VCaP (cell line): ENCODE measurements around the gene KCTD1.

ENCODE experiments used
- H3K27ac ChIP-seq: fragments of 450-650 bp; 2 replicates; pipeline ENCODE4 v1.5.1; 2017
- TF ChIP-seq, protein P1 (sequence below): fragments of 450-650 bp; conservative IDR thresholded peaks from 2 replicates; pipeline ENCODE4 v1.5.1; 2017; ENCODE audit warnings: mild to moderate bottlenecking, moderate library complexity

Gene KCTD1

DNA sequence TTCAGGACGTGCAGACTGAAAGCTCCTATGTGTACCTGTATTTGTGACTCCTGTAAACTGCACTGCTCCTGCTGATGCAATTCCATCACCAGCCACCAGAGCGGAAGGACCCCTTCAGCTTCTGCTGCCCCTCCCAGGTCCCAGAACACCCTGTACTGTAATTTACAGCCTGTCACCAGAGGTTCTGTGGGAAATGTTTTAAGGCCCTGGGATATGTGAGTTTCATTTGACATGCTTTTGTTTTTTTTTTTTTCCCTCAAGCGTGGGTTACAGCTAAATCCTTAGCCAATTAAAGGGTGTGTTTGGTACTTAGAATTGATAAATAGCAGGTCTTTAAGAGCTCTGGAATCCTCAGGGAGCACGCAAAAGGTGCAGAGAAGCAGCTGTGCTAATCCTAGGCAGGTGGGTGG, 79.4 kb downstream of the KCTD1 start:
- TF ChIP-seq, protein P1, sequence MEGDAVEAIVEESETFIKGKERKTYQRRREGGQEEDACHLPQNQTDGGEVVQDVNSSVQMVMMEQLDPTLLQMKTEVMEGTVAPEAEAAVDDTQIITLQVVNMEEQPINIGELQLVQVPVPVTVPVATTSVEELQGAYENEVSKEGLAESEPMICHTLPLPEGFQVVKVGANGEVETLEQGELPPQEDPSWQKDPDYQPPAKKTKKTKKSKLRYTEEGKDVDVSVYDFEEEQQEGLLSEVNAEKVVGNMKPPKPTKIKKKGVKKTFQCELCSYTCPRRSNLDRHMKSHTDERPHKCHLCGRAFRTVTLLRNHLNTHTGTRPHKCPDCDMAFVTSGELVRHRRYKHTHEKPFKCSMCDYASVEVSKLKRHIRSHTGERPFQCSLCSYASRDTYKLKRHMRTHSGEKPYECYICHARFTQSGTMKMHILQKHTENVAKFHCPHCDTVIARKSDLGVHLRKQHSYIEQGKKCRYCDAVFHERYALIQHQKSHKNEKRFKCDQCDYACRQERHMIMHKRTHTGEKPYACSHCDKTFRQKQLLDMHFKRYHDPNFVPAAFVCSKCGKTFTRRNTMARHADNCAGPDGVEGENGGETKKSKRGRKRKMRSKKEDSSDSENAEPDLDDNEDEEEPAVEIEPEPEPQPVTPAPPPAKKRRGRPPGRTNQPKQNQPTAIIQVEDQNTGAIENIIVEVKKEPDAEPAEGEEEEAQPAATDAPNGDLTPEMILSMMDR = peak; percentile 75
- no peak overlapping the region for H3K27ac ChIP-seq

DNA sequence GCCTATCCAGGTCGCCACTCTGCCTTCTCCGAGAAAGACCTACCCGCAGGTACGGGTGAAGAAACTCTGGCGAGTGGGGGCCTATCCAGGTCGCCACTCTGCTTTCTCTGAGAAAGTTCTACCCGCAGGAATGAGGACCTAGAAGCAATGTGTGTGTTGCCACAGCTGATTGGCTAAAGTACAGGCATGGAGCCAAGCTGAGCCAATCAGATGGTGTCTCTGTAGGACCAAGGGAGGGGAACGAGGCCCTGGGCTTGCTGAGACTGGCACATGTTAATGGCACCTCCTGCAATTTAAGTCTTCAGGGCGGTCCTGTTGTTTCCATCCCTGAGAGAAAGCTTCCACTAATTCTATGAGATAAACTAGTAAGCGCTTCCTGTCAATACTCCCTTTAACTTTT, 82.3 kb downstream of the KCTD1 start:
- no peak overlapping the region for H3K27ac ChIP-seq
- TF ChIP-seq, protein P1 = no peak

DNA sequence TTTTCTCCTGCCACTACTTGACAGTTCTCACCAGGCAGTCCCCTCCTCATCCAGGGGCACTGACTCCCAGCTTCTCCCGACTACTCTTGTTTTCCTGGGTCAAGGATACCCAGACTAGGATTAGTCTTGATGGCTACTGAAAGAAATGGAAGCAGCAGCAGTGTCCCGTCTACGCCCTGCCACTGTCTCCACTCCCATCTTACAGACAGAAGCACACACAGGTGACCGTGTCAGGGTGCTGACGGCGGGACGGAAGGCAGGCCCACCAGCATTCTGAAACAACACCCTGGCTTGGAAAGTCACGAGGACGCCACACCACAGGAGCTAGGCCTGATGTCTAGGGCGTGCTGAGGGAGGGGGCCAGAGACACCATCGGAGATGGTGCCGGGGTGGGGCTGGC, 82.9 kb downstream of the KCTD1 start:
- no peak overlapping the region for H3K27ac ChIP-seq
- TF ChIP-seq, protein P1 = no peak

DNA sequence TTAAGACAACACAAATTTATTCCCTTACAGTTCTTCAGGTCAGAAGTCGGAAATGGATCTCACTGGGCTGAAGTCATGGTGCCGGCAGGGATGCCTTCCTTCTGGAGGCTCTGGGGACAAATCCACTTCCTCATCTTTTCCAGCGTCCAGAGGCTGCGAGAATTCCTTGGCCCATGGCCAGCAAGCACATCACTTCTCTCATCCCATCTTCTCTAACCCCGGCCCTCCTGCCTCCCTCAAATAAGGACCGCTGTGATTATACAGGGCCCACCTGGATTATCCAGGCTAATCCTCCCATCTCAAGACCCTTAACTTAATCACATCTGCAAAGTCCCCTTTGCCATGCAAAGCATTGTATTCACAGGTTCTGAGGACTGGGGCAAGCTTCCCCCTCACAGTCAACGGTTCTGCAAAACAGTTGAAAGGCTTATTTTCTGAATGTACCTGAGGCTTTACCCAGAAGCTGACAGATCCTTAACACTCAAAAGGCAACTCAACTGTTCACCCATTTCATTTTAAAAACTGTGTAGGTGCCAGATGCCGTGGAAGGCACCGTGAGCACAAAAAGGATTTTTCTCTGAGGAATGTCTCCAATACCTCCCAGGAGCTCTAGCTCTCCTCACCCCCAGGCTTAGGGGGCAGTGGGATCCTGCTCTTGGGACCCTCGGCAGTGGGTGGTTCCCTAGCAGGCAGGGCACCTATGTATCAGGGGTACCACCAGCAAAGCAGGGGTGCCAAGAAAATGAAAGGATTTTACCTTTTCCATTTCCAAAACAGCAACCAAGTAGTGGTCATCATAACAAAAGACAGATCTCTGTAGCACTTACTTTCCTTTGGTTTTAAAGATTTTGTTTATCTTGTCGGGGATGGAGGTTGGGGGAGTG, 84.0 kb downstream of the KCTD1 start:
- no peak overlapping the region for H3K27ac ChIP-seq
- TF ChIP-seq, protein P1 = no peak

DNA sequence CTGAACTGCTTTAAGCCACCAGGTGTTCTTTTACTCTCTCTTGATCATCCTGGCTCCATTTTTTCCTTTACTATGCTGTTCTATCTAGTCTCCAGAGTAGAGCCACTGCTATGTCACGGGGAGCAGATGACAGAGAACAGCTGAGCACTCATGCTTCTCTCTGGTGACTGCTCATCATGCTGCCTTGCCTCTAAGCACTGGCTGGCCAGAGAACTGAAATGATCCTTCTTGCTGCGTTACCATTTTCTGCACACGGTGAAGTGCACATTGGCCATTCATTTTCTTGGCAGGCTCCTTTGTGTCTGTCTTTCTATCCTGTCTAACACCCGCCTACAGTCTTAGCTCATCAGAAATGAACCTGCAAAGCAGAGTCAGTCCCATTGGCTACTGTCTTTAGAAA, 86.0 kb downstream of the KCTD1 start:
- TF ChIP-seq, protein P1 = no peak
- no peak overlapping the region for H3K27ac ChIP-seq

DNA sequence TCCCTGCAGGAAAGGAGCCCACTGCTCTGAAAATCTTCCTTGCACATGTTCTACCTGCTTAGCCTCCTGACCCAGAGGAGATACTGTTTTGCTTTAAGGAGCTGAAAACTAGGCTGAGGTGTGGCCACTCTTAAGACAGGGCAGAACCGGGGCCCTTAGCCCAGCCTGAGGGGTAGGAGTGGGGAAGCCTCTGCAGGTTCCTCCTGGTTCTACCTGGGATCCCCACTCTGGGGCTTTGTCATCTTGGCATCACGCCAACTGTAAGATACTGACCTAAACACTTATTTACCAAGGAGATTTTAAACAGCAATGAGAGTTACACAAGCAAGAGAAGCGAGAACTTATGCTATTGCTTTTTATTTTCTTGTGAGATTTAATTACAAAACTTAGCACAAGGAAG, 86.9 kb downstream of the KCTD1 start:
- no peak overlapping the region for H3K27ac ChIP-seq
- TF ChIP-seq, protein P1 = no peak

DNA sequence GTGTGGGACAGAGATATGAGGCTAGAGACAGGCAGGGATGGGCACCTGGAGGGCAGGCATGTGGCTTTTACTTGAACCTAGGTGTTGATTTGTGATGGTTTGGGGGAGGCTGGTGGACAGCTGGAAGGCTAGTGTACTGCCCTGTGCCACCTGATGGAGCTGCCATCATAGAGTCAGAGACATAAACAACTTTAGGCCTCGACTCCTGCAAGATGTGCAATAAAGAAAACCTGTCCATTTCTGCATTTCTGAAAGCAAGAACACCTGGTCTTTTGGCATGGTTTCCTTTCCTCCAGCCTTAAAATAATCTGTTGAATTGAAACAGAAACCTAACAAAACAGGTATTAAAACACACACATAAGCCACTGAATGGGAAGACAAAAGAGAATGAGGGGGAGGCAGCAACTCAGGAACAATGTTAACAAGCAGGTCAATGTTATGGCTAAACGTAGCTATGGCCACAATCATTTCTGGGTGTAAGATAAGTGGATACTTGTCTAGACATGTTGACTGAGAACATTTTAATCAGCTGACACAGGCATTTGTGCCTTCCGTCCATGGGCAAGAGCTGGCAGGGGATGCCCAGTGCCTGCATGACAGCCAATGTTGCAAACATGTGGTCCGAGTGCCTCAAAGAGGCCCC, 87.8 kb downstream of the KCTD1 start:
- H3K27ac ChIP-seq = no peak overlapping the region
- TF ChIP-seq, protein P1 = no peak
